ENCODE results near the gene PPFIA3. TPM values are rescaled to one million over a fixed set of nuclear protein-coding genes. Genes with fewer than 3 reads are reported as not detected.
"Not testable (repeated sequence)": the region's sequence is repeated elsewhere in the genome, so short reads cannot be mapped to it uniquely, and the experiment has no call there.

Gene PPFIA3
- total RNA-seq (2014; rRNA removed; shearing (Covaris generic)): 101 and 111 TPM in 2 replicates

- in situ Hi-C loops (cut with HindIII; ENCODE audit: low sequenced_read_pairs): no loop called here
- peak; percentile 52 for DNase-seq (ENCODE audit: low spot score)
These were observed at the start of gene PPFIA3 for GRCh38 chr19:49119411-49120324. Gene PPFIA3, plus strand, starts transcription at chr19:49119544. Its CDS starts 8,330 bp downstream, at chr19:49127874.

GRCh38 chr19:49070416-49070815 lies 48.9 kb upstream of the PPFIA3 start:
- in situ Hi-C loops (cut with HindIII; ENCODE audit: low sequenced_read_pairs): no loop called here
- no peak for DNase-seq (ENCODE audit: low spot score)

GRCh38 chr19:49071860-49072547 lies 47.3 kb upstream of the PPFIA3 start:
- DNase-seq (ENCODE audit: low spot score): no peak
- in situ Hi-C loops (cut with HindIII; ENCODE audit: low sequenced_read_pairs): no loop called here

DNA sequence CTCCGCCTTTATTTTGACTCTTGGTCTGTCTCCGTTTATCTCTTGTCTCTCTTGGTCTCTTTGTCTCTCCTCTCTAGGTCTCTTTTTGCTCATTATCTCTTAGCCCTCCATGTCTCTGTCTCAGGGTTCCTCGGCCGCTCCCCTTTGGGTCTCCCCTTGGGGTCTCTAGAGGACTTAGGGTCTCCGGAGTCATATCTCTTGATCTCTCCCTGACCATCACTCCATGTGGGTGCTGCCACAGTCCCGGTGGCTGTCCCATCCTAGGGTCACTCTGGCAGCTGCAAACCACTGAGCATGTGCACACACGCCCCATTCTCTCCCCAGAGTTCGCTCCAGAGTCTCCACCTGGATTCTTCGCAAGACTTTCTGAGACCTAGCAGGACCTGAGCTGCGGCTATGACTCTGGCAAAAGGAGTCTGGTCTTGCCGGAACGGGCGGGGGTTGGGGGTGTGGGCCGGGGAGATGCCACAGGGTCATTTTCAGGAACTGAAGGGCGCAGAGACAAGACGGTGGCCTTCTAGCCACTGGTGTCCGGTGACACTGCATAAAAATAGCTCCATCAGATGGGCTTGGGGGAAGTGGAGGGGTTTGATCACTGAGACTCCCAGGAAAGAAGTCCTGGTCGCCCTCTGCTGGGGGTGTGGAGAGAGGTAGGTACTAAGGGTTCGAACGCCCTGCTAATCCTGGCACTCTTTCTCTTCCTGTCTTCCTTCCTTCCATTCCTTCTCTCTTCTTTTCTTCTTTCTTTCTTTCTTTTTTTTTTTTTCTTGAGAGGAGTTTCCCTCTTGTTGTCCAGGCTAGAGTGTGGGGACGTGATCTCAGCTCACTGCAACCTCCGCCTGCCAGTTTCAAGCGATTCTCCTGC lies 45.6 kb upstream of the PPFIA3 start:
- in situ Hi-C loops (cut with HindIII; ENCODE audit: low sequenced_read_pairs): no loop called here
- peak; percentile 21 for DNase-seq (ENCODE audit: low spot score)

- in situ Hi-C loops (cut with HindIII; ENCODE audit: low sequenced_read_pairs): not testable (repeated sequence)
- peak; percentile 81 for DNase-seq (ENCODE audit: low spot score)
These were observed 44.5 kb upstream of the PPFIA3 start for GRCh38 chr19:49074869-49075268.

DNA sequence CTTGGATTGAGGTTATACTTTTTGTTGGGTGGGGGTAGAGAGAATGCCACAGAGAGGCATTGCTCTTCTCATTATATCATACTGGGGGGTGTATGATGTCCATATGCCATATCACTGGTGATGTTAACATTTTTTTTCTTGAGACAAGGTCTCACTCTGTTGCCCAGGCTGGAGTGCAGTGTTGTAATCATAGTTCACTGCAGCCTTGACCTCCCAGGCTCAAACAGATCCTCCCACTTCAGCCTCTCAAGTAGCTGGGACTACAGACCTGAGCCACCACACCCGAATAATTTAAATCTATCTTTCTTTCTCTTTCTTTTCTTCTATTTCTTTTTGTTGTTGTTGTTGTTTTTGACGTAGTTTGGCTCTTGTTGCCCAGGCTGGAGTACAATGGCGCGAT lies 39.0 kb upstream of the PPFIA3 start:
- in situ Hi-C loops (cut with HindIII; ENCODE audit: low sequenced_read_pairs): no loop called here
- DNase-seq (ENCODE audit: low spot score): no peak

DNA sequence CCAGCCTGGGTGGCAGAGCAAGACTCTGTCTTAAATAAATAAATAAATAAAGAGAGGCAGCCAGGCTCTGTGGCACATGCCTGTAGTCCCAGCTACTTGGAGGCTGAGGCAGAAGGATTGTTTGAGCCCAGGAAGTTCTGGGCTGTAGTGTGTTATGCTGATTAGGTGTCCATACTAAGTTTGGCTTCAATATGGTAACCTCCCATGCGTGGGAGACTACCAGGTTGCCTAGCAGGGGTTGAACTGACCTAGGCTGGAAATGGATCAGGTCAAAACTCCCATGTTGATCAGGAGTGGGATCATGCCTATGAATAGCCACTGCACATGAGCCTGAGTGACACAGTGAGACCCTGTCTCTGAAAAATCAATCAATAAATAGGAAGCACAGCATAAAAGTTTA lies 38.1 kb upstream of the PPFIA3 start:
- in situ Hi-C loops (cut with HindIII; ENCODE audit: low sequenced_read_pairs): no loop called here
- no peak for DNase-seq (ENCODE audit: low spot score)

- in situ Hi-C loops (cut with HindIII; ENCODE audit: low sequenced_read_pairs): no loop called here
These were observed 34.9 kb upstream of the PPFIA3 start for GRCh38 chr19:49084206-49085019.

GRCh38 chr19:49085020-49085867 lies 34.1 kb upstream of the PPFIA3 start, which contains the start of gene SNRNP70:
Gene SNRNP70, plus strand, starts transcription at chr19:49085451. Its CDS starts 964 bp downstream, at chr19:49086415.
- in situ Hi-C loops (cut with HindIII; ENCODE audit: low sequenced_read_pairs): no loop called here
- peak; percentile 98 for DNase-seq (ENCODE audit: low spot score)

More at GRCh38 chr19:49084206-49085019, 34.9 kb upstream of the PPFIA3 start:
- DNase-seq (ENCODE audit: low spot score): no peak

- DNase-seq (ENCODE audit: low spot score): no peak
- in situ Hi-C loops (cut with HindIII; ENCODE audit: low sequenced_read_pairs): no loop called here
These were observed 33.5 kb upstream of the PPFIA3 start for GRCh38 chr19:49085868-49086232.

- DNase-seq (ENCODE audit: low spot score): no peak
- in situ Hi-C loops (cut with HindIII; ENCODE audit: low sequenced_read_pairs): no loop called here
These were observed 33.0 kb upstream of the PPFIA3 start for GRCh38 chr19:49086296-49086695.

GRCh38 chr19:49091391-49092038 lies 27.8 kb upstream of the PPFIA3 start:
- DNase-seq (ENCODE audit: low spot score): no peak
- in situ Hi-C loops (cut with HindIII; ENCODE audit: low sequenced_read_pairs): no loop called here

DNA sequence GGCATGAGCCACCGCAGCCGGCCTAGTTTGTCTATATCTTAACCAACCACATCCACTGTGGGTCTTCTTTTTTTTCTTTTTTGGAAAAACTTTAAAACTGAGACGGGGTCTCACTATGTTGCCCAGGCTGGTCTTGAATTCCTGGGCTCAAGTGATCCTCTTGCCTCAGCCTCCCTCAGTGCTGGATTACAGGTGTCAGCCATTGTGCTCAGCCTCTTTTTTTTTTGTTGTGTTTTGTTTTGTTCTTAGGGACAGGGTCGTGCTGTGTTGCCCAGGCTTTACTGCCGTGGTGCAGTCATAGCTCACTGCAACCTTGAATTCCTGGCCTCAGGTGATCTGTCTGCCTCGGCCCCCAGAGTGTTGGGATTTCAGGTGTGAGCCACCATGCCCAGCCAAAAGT lies 26.7 kb upstream of the PPFIA3 start:
- in situ Hi-C loops (cut with HindIII; ENCODE audit: low sequenced_read_pairs): no loop called here

DNA sequence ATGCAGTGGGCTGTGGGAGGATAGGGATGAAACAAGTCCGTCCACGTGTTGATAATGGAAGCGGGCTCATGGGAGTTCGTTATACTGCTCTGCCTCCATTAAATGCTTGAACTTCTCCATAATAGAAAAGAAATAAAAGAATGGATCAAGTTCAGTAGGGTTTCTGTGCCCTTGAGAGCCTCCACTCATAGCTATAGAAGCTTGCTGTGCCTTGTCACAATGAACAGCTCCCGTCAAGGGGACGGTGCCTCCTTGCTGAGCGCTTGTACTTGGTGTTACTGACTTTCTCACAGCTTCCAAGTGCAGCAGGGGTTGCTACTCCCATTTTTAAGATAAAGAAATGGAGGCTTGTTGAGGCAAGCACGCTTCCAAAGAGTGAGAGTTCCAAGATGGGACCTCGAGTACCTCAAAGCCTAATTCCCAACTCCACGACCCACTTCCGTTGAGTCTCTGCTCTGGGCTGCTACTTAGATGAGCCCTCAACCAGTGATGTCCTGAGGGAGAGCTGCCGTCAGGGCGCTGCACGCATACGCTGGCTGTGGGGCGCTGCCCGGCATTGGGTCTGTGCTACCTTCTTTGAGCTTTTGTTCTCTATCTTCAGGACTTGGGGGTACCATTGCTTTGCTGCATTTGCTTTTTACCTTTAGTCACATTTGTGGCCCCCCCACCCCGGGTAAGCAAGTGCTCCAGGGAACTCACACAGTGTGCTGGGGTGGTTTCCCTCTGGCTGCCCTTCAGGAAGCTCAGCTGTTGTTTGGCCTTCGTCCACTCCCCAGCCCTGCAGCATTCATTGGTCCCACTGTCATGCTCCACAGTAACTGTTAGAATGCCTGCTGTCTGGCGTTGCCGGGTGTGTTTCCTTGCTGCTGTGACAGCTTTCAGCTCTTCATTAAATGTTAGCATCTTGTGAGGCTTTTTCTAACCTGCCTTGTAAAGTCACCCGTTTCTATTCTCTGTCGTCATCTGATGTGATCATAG lies 24.6 kb upstream of the PPFIA3 start:
- DNase-seq (ENCODE audit: low spot score): peak; percentile 59
- in situ Hi-C loops (cut with HindIII; ENCODE audit: low sequenced_read_pairs): no loop called here

More for the DNA sequence above, 26.7 kb upstream of the PPFIA3 start:
- no peak for DNase-seq (ENCODE audit: low spot score)

GRCh38 chr19:49097453-49098288 lies 21.7 kb upstream of the PPFIA3 start:
- peak; percentile 82 for DNase-seq (ENCODE audit: low spot score)
- in situ Hi-C loops (cut with HindIII; ENCODE audit: low sequenced_read_pairs): no loop called here
